Keratinocyte (primary cell): ENCODE measurements around the gene DLG4. TPM values are rescaled to one million over a fixed set of nuclear protein-coding genes. Genes with fewer than 3 reads are reported as not detected.

Source experiments
- DNase-seq: peaks from one replicate; pipeline ENCODE4 v3.0.0-alpha.2; 2011; ENCODE audit warnings: low read depth, missing footprints, low spot score
- FAIRE-seq: peaks from 2 replicates; lab custom pipeline; 2011; peaks lifted over from hg19 to GRCh38; lab: Jason Lieb, UNC
- H2AFZ ChIP-seq: 2 replicates; pipeline ENCODE4 v1.6.0; 2012; ENCODE audit warnings: low read length, control low read depth, inconsistent platforms; ENCODE audit not compliant: control insufficient read depth
- H3K27ac ChIP-seq: 2 replicates; pipeline ENCODE4 v1.5.1; 2011; ENCODE audit warnings: low read length; ENCODE audit not compliant: control insufficient read depth, insufficient read depth
- H3K27me3 ChIP-seq: 3 replicates; pipeline ENCODE4 v1.6.0; 2011; ENCODE audit warnings: low read length; ENCODE audit not compliant: control insufficient read depth, insufficient read depth; ENCODE audit errors: extremely low read depth
- H3K36me3 ChIP-seq, 2 experiments: 2 replicates in 1 of 2; 3 replicates in 1 of 2; pipeline ENCODE4 v1.5.1; 2011; ENCODE audit warnings: low read length in 2 of 2, mild to moderate bottlenecking in 1 of 2; ENCODE audit not compliant: control insufficient read depth in 2 of 2, insufficient read depth in 2 of 2; ENCODE audit errors: extremely low read depth in 1 of 2
- H3K4me1 ChIP-seq: 3 replicates; pipeline ENCODE4 v1.5.1; 2011; ENCODE audit warnings: low read length; ENCODE audit not compliant: control insufficient read depth, insufficient read depth; ENCODE audit errors: extremely low read depth
- H3K4me2 ChIP-seq: 3 replicates; pipeline ENCODE4 v1.6.0; 2011; ENCODE audit warnings: low read depth, low read length; ENCODE audit not compliant: control insufficient read depth, insufficient read depth; ENCODE audit errors: extremely low read depth
- H3K4me3 ChIP-seq, 3 experiments: fragments of 200-600 bp in 1 of 3; sonication (generic) in 1 of 3; 2 replicates in 2 of 3; 3 replicates in 1 of 3; pipeline ENCODE4 v1.5.1; 2011 to 2016; ENCODE audit warnings: low read length in 3 of 3, mild to moderate bottlenecking in 3 of 3, control low read depth in 2 of 3, inconsistent platforms in 1 of 3, low read depth in 1 of 3, mixed read lengths in 1 of 3, mixed run types in 1 of 3, moderate library complexity in 1 of 3; ENCODE audit not compliant: control insufficient read depth in 2 of 3, insufficient read depth in 2 of 3; ENCODE audit errors: extremely low read depth in 1 of 3
- H3K79me2 ChIP-seq: 2 replicates; pipeline ENCODE4 v1.6.0; 2012; ENCODE audit warnings: low read length; ENCODE audit not compliant: control insufficient read depth, insufficient read depth
- H3K9ac ChIP-seq: 3 replicates; pipeline ENCODE4 v1.6.0; 2011; ENCODE audit warnings: low read length; ENCODE audit not compliant: control insufficient read depth, insufficient read depth; ENCODE audit errors: extremely low read depth
- H3K9me1 ChIP-seq: 3 replicates; pipeline ENCODE4 v1.6.0; 2011; ENCODE audit warnings: low read length; ENCODE audit not compliant: control insufficient read depth, insufficient read depth; ENCODE audit errors: extremely low read depth
- H3K9me3 ChIP-seq: 2 replicates; pipeline ENCODE4 v1.5.1; 2012; ENCODE audit warnings: low read depth, low read length; ENCODE audit not compliant: control insufficient read depth
- H4K20me1 ChIP-seq: 3 replicates; pipeline ENCODE4 v1.6.0; 2011; ENCODE audit warnings: low read length; ENCODE audit not compliant: control insufficient read depth, insufficient read depth; ENCODE audit errors: extremely low read depth
- EZH2 ChIP-seq: IDR thresholded peaks from one replicate; pipeline ENCODE4 v1.6.1; 2012; ENCODE audit warnings: inconsistent platforms, mild to moderate bottlenecking, low read length, moderate library complexity
- dilution Hi-C: fragments of 300-500 bp; cut with MboI; formaldehyde crosslinking; loops from one replicate; pipeline ENCODE4 v1.7.0; 2020; ENCODE audit warnings: low sequenced_read_pairs; ENCODE audit not compliant: extremely low pct_ligation_motif_present
- polyA plus RNA-seq, 5 experiments: library from polyadenylated mRNA; depleted of rRNA in 3 of 5; stranded (reverse) in 3 of 5; stranded (forward) in 1 of 5; unstranded in 1 of 5; fragments of >200 nt; gene quantifications; 1 replicate in 1 of 5; 2 replicates in 3 of 5; 3 replicates in 1 of 5; pipeline versions ENCODE4 v1.2.1 to v1.2.3, GENCODE V29; 2011 to 2012; ENCODE audit warnings: missing spikeins in 2 of 5, low read depth in 1 of 5, low replicate concordance in 1 of 5
- TF ChIP-seq, protein P1 (sequence below), 3 experiments: IDR thresholded peaks in 1 of 3; conservative IDR thresholded peaks in 1 of 3; optimal IDR thresholded peaks in 1 of 3; 2 replicates in 2 of 3; 3 replicates in 1 of 3; pipeline versions ENCODE3 to v1.5.1; 2011; ENCODE audit warnings: low read length in 3 of 3, mild to moderate bottlenecking in 3 of 3, moderate library complexity in 2 of 3, control low read depth in 1 of 3, inconsistent platforms in 1 of 3; ENCODE audit not compliant: insufficient read depth in 2 of 3; ENCODE audit errors: extremely low read depth in 1 of 3

Gene DLG4
- polyA plus RNA-seq, 1 donor (not counting 4 experiments of a cell fraction or from before 2014, with no cell fraction given), result 4.5 TPM

DNA sequence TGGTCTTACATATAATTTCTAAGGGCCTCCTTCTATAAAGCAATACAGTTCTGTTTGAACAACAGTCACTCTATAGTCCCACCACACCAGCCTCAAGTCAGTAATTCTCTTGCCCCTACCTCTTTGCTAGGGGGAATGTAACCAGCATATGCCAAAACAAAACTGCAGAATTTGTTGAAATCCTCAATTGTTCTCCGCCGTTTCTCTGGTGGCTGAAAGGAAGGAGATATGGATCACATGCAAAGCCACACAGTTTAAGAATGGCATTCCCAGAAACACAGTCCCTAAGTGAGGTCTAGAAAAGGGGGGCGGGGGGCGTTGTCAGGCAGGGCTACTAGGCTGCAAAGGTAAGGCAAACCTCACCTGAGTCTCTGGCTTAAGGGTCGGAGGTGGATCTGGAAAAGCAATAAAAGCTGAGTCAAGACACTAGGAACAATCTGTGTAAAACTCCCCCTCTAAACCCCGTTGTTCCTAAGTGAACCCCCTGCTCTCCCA is 17.7 kb upstream of the DLG4 start:
- Histone ChIP-seq H3K79me2 (peaks cover 55% of the 10 kb centered on the region), H3K4me3 (peak overlapping the region; percentile 42 to 95 (median 90)), H3K27me3 (no peaks in the 10 kb centered on the region), H2AFZ (no peak overlapping the region), H3K9me3 (no peaks in the 10 kb centered on the region), H3K27ac (peak overlapping the region; percentile 70), H3K9me1 (no peaks in the 10 kb centered on the region), H3K36me3 (peaks cover 15 to 31% of the 10 kb centered on the region in 2 experiments), H3K4me1 (peaks cover 42% of the 10 kb centered on the region), H3K9ac (peak overlapping the region; percentile 97), H4K20me1 (no peaks in the 10 kb centered on the region), H3K4me2 (peak overlapping the region; percentile 62)
- TF ChIP-seq, protein P1, sequence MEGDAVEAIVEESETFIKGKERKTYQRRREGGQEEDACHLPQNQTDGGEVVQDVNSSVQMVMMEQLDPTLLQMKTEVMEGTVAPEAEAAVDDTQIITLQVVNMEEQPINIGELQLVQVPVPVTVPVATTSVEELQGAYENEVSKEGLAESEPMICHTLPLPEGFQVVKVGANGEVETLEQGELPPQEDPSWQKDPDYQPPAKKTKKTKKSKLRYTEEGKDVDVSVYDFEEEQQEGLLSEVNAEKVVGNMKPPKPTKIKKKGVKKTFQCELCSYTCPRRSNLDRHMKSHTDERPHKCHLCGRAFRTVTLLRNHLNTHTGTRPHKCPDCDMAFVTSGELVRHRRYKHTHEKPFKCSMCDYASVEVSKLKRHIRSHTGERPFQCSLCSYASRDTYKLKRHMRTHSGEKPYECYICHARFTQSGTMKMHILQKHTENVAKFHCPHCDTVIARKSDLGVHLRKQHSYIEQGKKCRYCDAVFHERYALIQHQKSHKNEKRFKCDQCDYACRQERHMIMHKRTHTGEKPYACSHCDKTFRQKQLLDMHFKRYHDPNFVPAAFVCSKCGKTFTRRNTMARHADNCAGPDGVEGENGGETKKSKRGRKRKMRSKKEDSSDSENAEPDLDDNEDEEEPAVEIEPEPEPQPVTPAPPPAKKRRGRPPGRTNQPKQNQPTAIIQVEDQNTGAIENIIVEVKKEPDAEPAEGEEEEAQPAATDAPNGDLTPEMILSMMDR (optimal IDR thresholded peaks at IDR 0.05 in 1 of 3, IDR thresholded peaks at IDR 0.05 in 1 of 3, conservative IDR thresholded peaks at IDR 0.05 in 1 of 3; ENCODE audit: extremely low read depth in 1 of 3, insufficient read depth in 2 of 3, low read length in 3 of 3), result no peak
- TF ChIP-seq EZH2, result no peak
- dilution Hi-C loops, result no loop called here
- FAIRE-seq, result no peak
- DNase-seq, result no peak

DNA sequence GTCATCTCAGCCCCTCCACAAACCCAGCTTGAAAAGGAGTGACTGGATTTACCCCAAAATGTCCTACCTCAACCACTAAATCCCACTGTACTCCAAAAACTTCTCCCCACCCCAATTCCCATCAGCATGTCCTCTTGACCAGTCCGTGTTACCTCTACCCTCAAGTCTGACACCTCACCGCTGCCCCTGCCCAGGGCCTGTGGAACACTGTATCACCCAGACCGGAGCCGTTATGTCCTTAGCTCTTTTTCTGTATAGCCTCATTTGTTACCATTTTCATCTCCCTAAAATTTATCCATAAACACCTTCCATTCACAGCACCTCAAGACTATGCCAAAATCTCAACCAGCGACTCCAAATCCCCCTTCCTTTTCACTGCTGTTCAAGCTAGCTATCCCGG is 17.2 kb upstream of the DLG4 start:
- peaks cover 47% of the 10 kb centered on the region for H3K4me1 ChIP-seq
- H3K27me3 ChIP-seq, result no peaks in the 10 kb centered on the region
- FAIRE-seq (no peak), DNase-seq (no peak)
- H3K27ac ChIP-seq, result peak overlapping the region; percentile 70
- no peaks in the 10 kb centered on the region for H3K9me3 ChIP-seq
- H3K9ac ChIP-seq, result no peak overlapping the region
- H2AFZ ChIP-seq, result no peak overlapping the region
- TF ChIP-seq, protein P1 (optimal IDR thresholded peaks at IDR 0.05 in 1 of 3, IDR thresholded peaks at IDR 0.05 in 1 of 3, conservative IDR thresholded peaks at IDR 0.05 in 1 of 3; ENCODE audit: extremely low read depth in 1 of 3, insufficient read depth in 2 of 3, low read length in 3 of 3), result no peak
- TF ChIP-seq EZH2, result no peak
- peaks cover 58% of the 10 kb centered on the region for H3K79me2 ChIP-seq
- H3K4me2 ChIP-seq, result no peak overlapping the region
- peaks cover 2% of the 10 kb centered on the region for H4K20me1 ChIP-seq
- H3K36me3 ChIP-seq, result peaks cover 15 to 31% of the 10 kb centered on the region in 2 experiments
- H3K4me3 ChIP-seq, result no peak overlapping the region
- dilution Hi-C loops, result no loop called here
- H3K9me1 ChIP-seq, result peaks cover 2% of the 10 kb centered on the region
